Breast epithelium (tissue), 3 donors: Measurements from ENCODE around the gene GTPBP4.

Source experiments
- POLR2A ChIP-seq: fragments of 450-650 bp; IDR thresholded peaks from one replicate; pipeline ENCODE4 v1.6.1; 2016; ENCODE audit warnings: antibody characterized with exemption, mild to moderate bottlenecking, moderate library complexity
- POLR2AphosphoS5 ChIP-seq, 3 donors: sonication (generic); formaldehyde crosslinking; IDR thresholded peaks; one replicate each; pipeline ENCODE4 v1.6.1; 2017; ENCODE audit warnings: antibody characterized with exemption in 3 of 3

- TF ChIP-seq POLR2AphosphoS5 (IDR thresholded peaks at IDR 0.05) (no peak), POLR2A (no peak)
Observed at GRCh38 chr10:958856-959255, 29.4 kb upstream of the GTPBP4 start.
